ENCODE results near the gene SND1. TPM values are rescaled to one million over a fixed set of nuclear protein-coding genes. Genes with fewer than 3 reads are reported as not detected.
A peak's percentile ranks its signal among the peaks of the same experiment; 100 is the strongest.

Gene SND1
- total and polyA plus RNA-seq, 12 donors: 58.9 to 266 (median 132) TPM

GRCh38 chr7:128033246-128033645, 381.3 kb downstream of the SND1 start:
- H3K4me3 ChIP-seq: no peak overlapping the region
- intact Hi-C loops (cut with DNase I): loop anchor here (10.0 kb wide), 2 partner anchors 102 to 318 kb away; no protein-coding TSS in a partner anchor
- TF ChIP-seq POLR2A (IDR thresholded peaks at IDR 0.05): no peak
- no peak for TF ChIP-seq CTCF (IDR thresholded peaks at IDR 0.05)
- H3K36me3 ChIP-seq (replicated peaks in 1 of 2): no peaks in the 10 kb centered on the region
- peaks cover 9 to 35% of the 10 kb centered on the region in 2 donors for H3K4me1 ChIP-seq (replicated peaks in 1 of 2)
- H3K9me3 ChIP-seq (replicated peaks in 1 of 3): no peaks in the 10 kb centered on the region
- 66 to 81% (median 79%) methylated on average over 9 of the region's 9 CpGs for WGBS, 4 donors
- no peak for DNase-seq
- H3K27me3 ChIP-seq: no peaks in the 10 kb centered on the region
- H3K27ac ChIP-seq: no peak overlapping the region

- Histone ChIP-seq H3K9me3 (replicated peaks in 1 of 3) (no peaks in the 10 kb centered on the region), H3K4me3 (no peak overlapping the region), H3K36me3 (replicated peaks in 1 of 2) (no peaks in the 10 kb centered on the region), H3K4me1 (replicated peaks in 1 of 2) (peaks cover 9 to 23% of the 10 kb centered on the region in 2 donors), H3K27ac (no peak overlapping the region), H3K27me3 (no peaks in the 10 kb centered on the region)
- intact Hi-C loops (cut with DNase I): loop anchor here (5.0 to 10.0 kb wide), 3 partner anchors 100 to 320 kb away; no protein-coding TSS in a partner anchor
- 52 to 69% (median 60%) methylated on average over 2 of the region's 2 CpGs for WGBS, 4 donors
- no peak for DNase-seq
- TF ChIP-seq POLR2A (IDR thresholded peaks at IDR 0.05) (no peak), CTCF (IDR thresholded peaks at IDR 0.05) (no peak)
Measured at GRCh38 chr7:128034825-128035224, 382.8 kb downstream of the SND1 start.

GRCh38 chr7:128035712-128036111, 383.7 kb downstream of the SND1 start:
- H3K4me3 ChIP-seq: no peak overlapping the region
- no peaks in the 10 kb centered on the region for H3K27me3 ChIP-seq
- H3K9me3 ChIP-seq (replicated peaks in 1 of 3): no peaks in the 10 kb centered on the region
- 68 to 79% (median 72%) methylated on average over 3 of the region's 3 CpGs for WGBS, 4 donors
- intact Hi-C loops (cut with DNase I): loop anchor here (5.0 to 10.0 kb wide), 3 partner anchors 99 to 321 kb away; no protein-coding TSS in a partner anchor
- H3K4me1 ChIP-seq (replicated peaks in 1 of 2): peaks cover 7 to 17% of the 10 kb centered on the region in 2 donors
- TF ChIP-seq POLR2A (IDR thresholded peaks at IDR 0.05): no peak
- peak; percentile 33 to 58 (median 52) for TF ChIP-seq CTCF (IDR thresholded peaks at IDR 0.05)
- no peaks in the 10 kb centered on the region for H3K36me3 ChIP-seq (replicated peaks in 1 of 2)
- peak in 1 of 7 donors; percentile 68 for DNase-seq
- no peak overlapping the region for H3K27ac ChIP-seq

GRCh38 chr7:128036226-128036940, 384.4 kb downstream of the SND1 start:
- Histone ChIP-seq H3K27me3 (no peaks in the 10 kb centered on the region), H3K4me3 (no peak overlapping the region), H3K4me1 (replicated peaks in 1 of 2) (peaks cover 11 to 22% of the 10 kb centered on the region in 2 donors), H3K36me3 (replicated peaks in 1 of 2) (no peaks in the 10 kb centered on the region), H3K9me3 (replicated peaks in 1 of 3) (no peaks in the 10 kb centered on the region), H3K27ac (no peak overlapping the region)
- 75 to 84% (median 77%) methylated on average over 4 of the region's 4 CpGs for WGBS, 4 donors
- intact Hi-C loops (cut with DNase I): loop anchor here (5.0 to 10.0 kb wide), 3 partner anchors 98 to 322 kb away; no protein-coding TSS in a partner anchor
- TF ChIP-seq POLR2A (IDR thresholded peaks at IDR 0.05) (no peak), CTCF (IDR thresholded peaks at IDR 0.05) (no peak)
- no peak for DNase-seq
